Esophagus (tissue), 2 donors: Measurements from ENCODE around the gene GREB1L. TPM values are rescaled to one million over a fixed set of nuclear protein-coding genes. Genes with fewer than 3 reads are reported as not detected.
"Not testable (repeated sequence)": the region's sequence is repeated elsewhere in the genome, so short reads cannot be mapped to it uniquely, and the experiment has no call there.

ENCODE experiments used
- H3K27ac ChIP-seq, 2 donors: one replicate each; pipeline ENCODE4 v1.5.1; 2013; ENCODE audit warnings: low read depth in 2 of 2, mild to moderate bottlenecking in 2 of 2, inconsistent platforms in 1 of 2, low read length in 1 of 2, moderate library complexity in 1 of 2
- H3K27me3 ChIP-seq, 2 donors: one replicate each; pipeline ENCODE4 v1.6.1; 2013; ENCODE audit warnings: low read length in 2 of 2, control low read depth in 1 of 2, mild to moderate bottlenecking in 1 of 2; ENCODE audit not compliant: insufficient read depth in 2 of 2, control insufficient read depth in 1 of 2
- H3K36me3 ChIP-seq, 2 donors: one replicate each; pipeline ENCODE4 v1.6.1; 2013; ENCODE audit warnings: low read length in 1 of 2; ENCODE audit not compliant: control insufficient read depth in 2 of 2, insufficient read depth in 2 of 2
- H3K4me1 ChIP-seq, 2 donors: one replicate each; pipeline ENCODE4 v1.6.1; 2013; ENCODE audit warnings: low read length in 1 of 2; ENCODE audit not compliant: control insufficient read depth in 2 of 2, insufficient read depth in 2 of 2
- H3K4me3 ChIP-seq, 2 donors: one replicate each; pipeline ENCODE4 v1.5.1; 2013; ENCODE audit warnings: low read length in 2 of 2, mild to moderate bottlenecking in 2 of 2, low read depth in 1 of 2, moderate library complexity in 1 of 2
- H3K9me3 ChIP-seq, 2 donors: one replicate each; pipeline ENCODE4 v1.6.1; 2013; ENCODE audit warnings: mild to moderate bottlenecking in 2 of 2, low read depth in 1 of 2, low read length in 1 of 2, moderate library complexity in 1 of 2; ENCODE audit not compliant: control insufficient read depth in 2 of 2, insufficient read depth in 1 of 2
- WGBS, 2 donors: extraction: QIAGEN DNeasy Blood & Tissue Kit; methylation state at CpG; one replicate each; pipeline ENCODE4 v1.1.7; 2013; 5-methylcytosine and 5-hydroxymethylcytosine counted together
- polyA plus RNA-seq, 2 donors: library from polyadenylated mRNA; stranded (reverse); fragments of 200-250 nt; gene quantifications; one replicate each; pipeline ENCODE4 v1.2.3, GENCODE V29; 2013
- donor health status: healthy with polysubstance abuse.
- donor health status: Bipolar disorder and iron deficiency.

The GREB1L gene
- polyA plus RNA-seq, 2 donors = 0.16 to 0.31 TPM

DNA sequence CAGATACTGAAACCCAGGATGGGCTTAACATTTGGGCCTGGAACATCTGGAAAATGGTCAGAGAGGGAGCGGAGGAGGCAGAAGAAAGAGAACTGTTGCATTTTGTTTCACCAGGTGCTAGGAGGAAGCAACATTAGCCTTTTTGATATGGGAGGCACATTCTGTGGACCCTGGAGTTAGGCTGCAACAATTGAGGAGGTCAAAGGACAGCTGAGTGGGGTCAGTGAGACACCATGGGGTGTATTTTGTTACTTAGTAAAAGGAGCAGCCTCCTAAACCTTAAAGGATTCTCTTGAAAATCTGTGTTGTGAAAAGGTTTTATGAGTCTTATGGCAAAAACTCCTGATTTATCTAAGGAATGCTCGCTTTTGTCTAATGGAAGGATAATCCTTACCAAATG lies 124.9 kb downstream of the GREB1L start:
- no peaks in the 10 kb centered on the region for H3K36me3 ChIP-seq
- 85 to 86% methylated on average over 2 of the region's 2 CpGs for WGBS, 2 donors
- H3K4me3 ChIP-seq = no peak overlapping the region
- H3K4me1 ChIP-seq = no peaks in the 10 kb centered on the region
- H3K27ac ChIP-seq = no peak overlapping the region
- no peaks in the 10 kb centered on the region for H3K27me3 ChIP-seq
- no peaks in the 10 kb centered on the region for H3K9me3 ChIP-seq

- WGBS, 2 donors = 37 to 47% methylated on average over 4 of the region's 4 CpGs
- no peak overlapping the region for H3K27ac ChIP-seq
These were observed 127.1 kb downstream of the GREB1L start for GRCh38 chr18:21369146-21369545.

DNA sequence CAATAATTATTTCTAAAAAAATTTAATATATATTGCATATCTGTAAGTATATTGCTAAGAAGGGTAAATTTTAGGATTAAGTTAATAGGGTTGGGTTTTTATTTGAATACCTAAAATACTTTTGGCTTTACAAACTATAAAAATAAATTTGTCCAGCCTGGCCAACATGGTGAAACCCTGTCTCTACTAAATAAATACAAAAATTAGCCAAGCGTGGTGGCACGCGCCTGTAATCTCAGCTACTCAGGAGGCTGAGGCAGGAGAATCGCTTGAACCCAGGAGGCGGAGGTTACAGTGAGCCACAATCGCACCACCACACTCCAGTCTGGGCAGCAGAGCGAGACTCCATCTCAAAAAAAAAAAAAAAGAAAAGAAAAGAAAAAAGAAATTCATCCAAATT lies 127.6 kb downstream of the GREB1L start:
- H3K27ac ChIP-seq, H3K9me3 ChIP-seq, H3K4me3 ChIP-seq, H3K4me1 ChIP-seq, H3K36me3 ChIP-seq, H3K27me3 ChIP-seq: not testable (repeated sequence)
- WGBS, 2 donors = 94 to 95% methylated on average over 7 of the region's 7 CpGs

More at GRCh38 chr18:21369146-21369545, 127.1 kb downstream of the GREB1L start:
- no peaks in the 10 kb centered on the region for H3K36me3 ChIP-seq
- no peak overlapping the region for H3K4me3 ChIP-seq
- no peaks in the 10 kb centered on the region for H3K4me1 ChIP-seq
- no peaks in the 10 kb centered on the region for H3K27me3 ChIP-seq
- no peaks in the 10 kb centered on the region for H3K9me3 ChIP-seq

DNA sequence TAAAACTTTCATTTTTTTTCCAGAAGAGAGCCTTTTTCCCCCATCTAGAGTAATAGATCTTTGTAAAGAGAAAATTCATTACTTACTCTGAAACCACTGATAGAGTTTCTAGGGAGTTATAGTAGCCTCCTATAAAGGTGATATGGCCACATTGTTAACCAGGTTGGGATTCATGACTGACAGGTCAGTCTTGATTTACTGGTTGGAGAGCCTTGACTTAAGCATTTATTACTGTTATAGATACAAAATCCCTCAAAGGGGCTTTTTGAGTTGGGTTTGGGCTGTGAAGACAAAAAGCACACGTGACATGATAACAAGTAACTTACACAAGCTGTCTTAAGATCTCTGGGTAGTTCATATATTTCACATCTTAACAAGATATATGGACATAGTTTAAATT lies 141.0 kb downstream of the GREB1L start:
- Histone ChIP-seq H3K4me3 (no peak overlapping the region), H3K4me1 (no peaks in the 10 kb centered on the region), H3K36me3 (no peaks in the 10 kb centered on the region), H3K27me3 (peaks cover 0 to 2% of the 10 kb centered on the region in 2 donors), H3K27ac (no peak overlapping the region), H3K9me3 (no peaks in the 10 kb centered on the region)
- 79 to 83% methylated on average over 1 of the region's 1 CpG for WGBS, 2 donors

GRCh38 chr18:21386523-21387240 lies 144.7 kb downstream of the GREB1L start:
- H3K27ac ChIP-seq = no peak overlapping the region
- no peaks in the 10 kb centered on the region for H3K9me3 ChIP-seq
- no peaks in the 10 kb centered on the region for H3K4me1 ChIP-seq
- no peaks in the 10 kb centered on the region for H3K27me3 ChIP-seq
- no peaks in the 10 kb centered on the region for H3K36me3 ChIP-seq
- H3K4me3 ChIP-seq = no peak overlapping the region
- 72 to 84% methylated on average over 11 of the region's 11 CpGs for WGBS, 2 donors

GRCh38 chr18:21387886-21388285 lies 145.9 kb downstream of the GREB1L start:
- no peaks in the 10 kb centered on the region for H3K36me3 ChIP-seq
- no peak overlapping the region for H3K27ac ChIP-seq
- H3K4me1 ChIP-seq = no peaks in the 10 kb centered on the region
- no peak overlapping the region for H3K4me3 ChIP-seq
- WGBS, 2 donors = 52 to 65% methylated on average over 2 of the region's 2 CpGs
- H3K27me3 ChIP-seq = no peaks in the 10 kb centered on the region
- no peaks in the 10 kb centered on the region for H3K9me3 ChIP-seq

GRCh38 chr18:21389283-21389682 lies 147.3 kb downstream of the GREB1L start:
- Histone ChIP-seq H3K4me1 (no peaks in the 10 kb centered on the region), H3K9me3 (no peaks in the 10 kb centered on the region), H3K27ac (no peak overlapping the region), H3K4me3 (no peak overlapping the region), H3K27me3 (peaks cover 0 to 2% of the 10 kb centered on the region in 2 donors), H3K36me3 (no peaks in the 10 kb centered on the region)
- 83 to 93% methylated on average over 2 of the region's 2 CpGs for WGBS, 2 donors

- Histone ChIP-seq H3K36me3 (no peaks in the 10 kb centered on the region), H3K27ac (no peak overlapping the region), H3K27me3 (peaks cover 0 to 3% of the 10 kb centered on the region in 2 donors), H3K9me3 (no peaks in the 10 kb centered on the region), H3K4me1 (no peaks in the 10 kb centered on the region), H3K4me3 (no peak overlapping the region)
- 96 to 100% methylated on average over 1 of the region's 1 CpG for WGBS, 2 donors
These were observed 147.9 kb downstream of the GREB1L start for GRCh38 chr18:21389903-21390302.

DNA sequence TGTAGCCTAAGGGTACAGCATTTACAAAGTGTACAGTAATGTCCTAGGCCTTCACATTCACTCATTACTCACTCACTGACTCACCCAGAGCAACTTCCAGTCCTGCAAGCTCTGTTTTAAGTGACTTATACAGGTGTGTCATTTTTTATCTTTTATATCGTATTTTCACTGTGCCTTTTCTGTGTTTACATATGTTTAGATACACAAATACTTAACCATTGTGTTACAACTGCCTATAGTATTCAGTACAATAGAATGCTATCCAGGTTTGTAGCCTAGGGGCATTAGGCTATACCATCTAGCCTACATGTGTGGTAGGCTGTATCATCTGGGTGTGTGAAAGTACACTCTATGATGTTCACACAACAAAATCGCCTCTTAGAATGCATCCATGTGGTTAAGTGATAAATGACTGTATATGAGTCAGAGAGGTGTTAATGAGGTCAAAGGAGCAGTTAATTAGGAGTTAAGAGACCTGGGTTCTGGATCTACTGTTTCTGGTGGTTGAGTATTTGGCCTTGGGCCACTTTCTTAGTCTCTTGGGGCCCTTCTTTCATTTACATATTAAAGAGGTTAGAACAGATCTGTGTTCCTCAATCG lies 149.1 kb downstream of the GREB1L start:
- H3K9me3 ChIP-seq = no peaks in the 10 kb centered on the region
- no peaks in the 10 kb centered on the region for H3K36me3 ChIP-seq
- H3K4me3 ChIP-seq = no peak overlapping the region
- H3K4me1 ChIP-seq = no peaks in the 10 kb centered on the region
- 39 to 43% methylated on average over 3 of the region's 3 CpGs for WGBS, 2 donors
- no peak overlapping the region for H3K27ac ChIP-seq
- H3K27me3 ChIP-seq = peaks cover 0 to 3% of the 10 kb centered on the region in 2 donors

GRCh38 chr18:21393986-21394385 lies 152.0 kb downstream of the GREB1L start:
- WGBS, 2 donors = 75 to 79% methylated on average over 3 of the region's 3 CpGs
- no peaks in the 10 kb centered on the region for H3K9me3 ChIP-seq
- no peak overlapping the region for H3K27ac ChIP-seq
- H3K27me3 ChIP-seq = peaks cover 0 to 3% of the 10 kb centered on the region in 2 donors
- H3K36me3 ChIP-seq = no peaks in the 10 kb centered on the region
- H3K4me1 ChIP-seq = no peaks in the 10 kb centered on the region
- H3K4me3 ChIP-seq = no peak overlapping the region
